ENCODE results near the gene ARPC2. TPM values are rescaled to one million over a fixed set of nuclear protein-coding genes. Genes with fewer than 3 reads are reported as not detected.

Gene ARPC2
- total RNA-seq, 1 donor from 2014 or later: 276 TPM

DNA sequence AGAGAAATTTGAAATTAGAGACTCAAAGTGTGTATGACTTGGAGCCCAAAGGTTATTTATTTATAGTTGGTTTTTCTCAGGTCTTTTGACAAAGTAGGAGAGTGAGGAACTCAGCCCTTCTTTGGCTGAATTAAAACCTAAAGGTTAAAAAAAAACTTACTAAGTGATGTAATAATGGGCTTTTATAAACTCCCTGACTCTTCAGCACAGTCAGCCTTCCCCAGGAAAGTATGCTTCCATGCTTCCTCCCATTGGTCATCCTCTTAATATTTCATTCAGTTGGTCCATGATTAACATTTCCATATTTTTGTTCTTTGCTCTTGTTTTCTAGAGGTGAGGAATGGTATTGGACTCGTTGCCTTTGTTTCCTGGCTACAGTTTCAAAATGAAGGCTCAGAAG lies 7.2 kb downstream of the ARPC2 start:
- H3K27ac Mint-ChIP-seq: peak overlapping the region; percentile 61
- peaks cover 51% of the 10 kb centered on the region for H3K4me1 Mint-ChIP-seq
- no peaks in the 10 kb centered on the region for H3K9me3 Mint-ChIP-seq
- peaks cover 10% of the 10 kb centered on the region for H3K36me3 Mint-ChIP-seq
- TF ChIP-seq CTCF (IDR thresholded peaks at IDR 0.05; ENCODE audit: unreplicated experiment): no peak
- no peak for DNase-seq (ENCODE audit: low spot score in 2 of 2, unreplicated experiment in 2 of 2)
- no peaks in the 10 kb centered on the region for H3K27me3 Mint-ChIP-seq (ENCODE audit: low read depth)
- no peak overlapping the region for H3K4me3 Mint-ChIP-seq

GRCh38 chr2:218226903-218227302 lies 9.9 kb downstream of the ARPC2 start:
- peak overlapping the region; percentile 80 for H3K27ac Mint-ChIP-seq
- peaks cover 42% of the 10 kb centered on the region for H3K4me1 Mint-ChIP-seq
- no peak overlapping the region for H3K4me3 Mint-ChIP-seq
- H3K36me3 Mint-ChIP-seq: peaks cover 23% of the 10 kb centered on the region
- no peaks in the 10 kb centered on the region for H3K27me3 Mint-ChIP-seq (ENCODE audit: low read depth)
- no peak for TF ChIP-seq CTCF (IDR thresholded peaks at IDR 0.05; ENCODE audit: unreplicated experiment)
- no peak for DNase-seq (ENCODE audit: low spot score in 2 of 2, unreplicated experiment in 2 of 2)
- H3K9me3 Mint-ChIP-seq: no peaks in the 10 kb centered on the region

- Mint-ChIP-seq H3K9me3 (no peaks in the 10 kb centered on the region), H3K4me1 (peaks cover 31% of the 10 kb centered on the region), H3K36me3 (peaks cover 31% of the 10 kb centered on the region), H3K27me3 (ENCODE audit: low read depth) (no peaks in the 10 kb centered on the region), H3K27ac (peak overlapping the region; percentile 94), H3K4me3 (no peak overlapping the region)
- no peak for DNase-seq (ENCODE audit: low spot score in 2 of 2, unreplicated experiment in 2 of 2)
- no peak for TF ChIP-seq CTCF (IDR thresholded peaks at IDR 0.05; ENCODE audit: unreplicated experiment)
Measured at GRCh38 chr2:218228366-218229090, 11.5 kb downstream of the ARPC2 start.

DNA sequence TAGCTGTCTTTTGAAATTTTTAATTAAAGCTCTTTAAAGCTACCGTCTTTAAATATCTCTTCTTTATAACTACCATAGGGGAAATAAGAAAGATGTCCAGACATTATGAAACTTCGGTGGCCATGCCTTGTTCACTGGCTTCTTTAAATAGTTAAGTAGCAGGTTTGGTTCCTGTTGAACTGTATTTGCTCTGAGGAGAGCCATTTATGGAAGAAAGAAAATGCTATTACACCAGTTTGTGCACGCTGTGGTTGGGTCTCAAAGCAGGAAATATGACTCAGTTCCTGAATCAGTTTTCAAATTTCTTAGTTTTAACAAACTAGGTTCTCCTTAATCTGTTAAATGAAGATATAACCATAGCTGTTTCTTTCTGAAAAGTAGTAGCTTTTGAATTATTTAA lies 12.2 kb downstream of the ARPC2 start:
- no peak for DNase-seq (ENCODE audit: low spot score in 2 of 2, unreplicated experiment in 2 of 2)
- Mint-ChIP-seq H3K36me3 (peaks cover 36% of the 10 kb centered on the region), H3K27me3 (ENCODE audit: low read depth) (no peaks in the 10 kb centered on the region), H3K4me3 (no peak overlapping the region), H3K4me1 (peaks cover 31% of the 10 kb centered on the region), H3K9me3 (no peaks in the 10 kb centered on the region), H3K27ac (peak overlapping the region; percentile 94)
- no peak for TF ChIP-seq CTCF (IDR thresholded peaks at IDR 0.05; ENCODE audit: unreplicated experiment)

DNA sequence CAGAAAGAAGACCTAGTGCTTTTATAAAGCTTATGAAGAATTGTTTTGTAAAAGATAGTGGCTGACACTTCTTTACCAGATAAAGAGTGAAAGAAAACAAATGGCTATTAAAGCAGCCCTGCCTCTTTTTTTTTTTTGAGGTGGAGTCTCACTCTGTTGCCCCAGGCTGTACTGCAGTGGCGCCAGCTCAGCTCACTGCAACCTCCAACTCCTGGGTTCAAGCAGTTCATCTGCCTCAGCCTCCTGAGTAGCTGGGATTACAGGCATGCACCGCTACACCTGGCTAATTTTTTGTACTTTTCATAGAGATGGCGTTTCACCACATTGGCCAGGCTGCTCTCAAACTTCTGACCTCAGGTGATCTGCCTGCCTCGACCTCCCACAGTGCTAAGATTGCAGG lies 12.9 kb downstream of the ARPC2 start:
- Mint-ChIP-seq H3K4me1 (peaks cover 29% of the 10 kb centered on the region), H3K9me3 (no peaks in the 10 kb centered on the region), H3K27me3 (ENCODE audit: low read depth) (no peaks in the 10 kb centered on the region), H3K4me3 (no peak overlapping the region), H3K27ac (peak overlapping the region; percentile 87), H3K36me3 (peaks cover 41% of the 10 kb centered on the region)
- DNase-seq (ENCODE audit: low spot score in 2 of 2, unreplicated experiment in 2 of 2): no peak
- no peak for TF ChIP-seq CTCF (IDR thresholded peaks at IDR 0.05; ENCODE audit: unreplicated experiment)
